ENCODE results near the gene ACER3.
"Not testable (repeated sequence)": the region's sequence is repeated elsewhere in the genome, so short reads cannot be mapped to it uniquely, and the experiment has no call there.

The ACER3 gene

DNA sequence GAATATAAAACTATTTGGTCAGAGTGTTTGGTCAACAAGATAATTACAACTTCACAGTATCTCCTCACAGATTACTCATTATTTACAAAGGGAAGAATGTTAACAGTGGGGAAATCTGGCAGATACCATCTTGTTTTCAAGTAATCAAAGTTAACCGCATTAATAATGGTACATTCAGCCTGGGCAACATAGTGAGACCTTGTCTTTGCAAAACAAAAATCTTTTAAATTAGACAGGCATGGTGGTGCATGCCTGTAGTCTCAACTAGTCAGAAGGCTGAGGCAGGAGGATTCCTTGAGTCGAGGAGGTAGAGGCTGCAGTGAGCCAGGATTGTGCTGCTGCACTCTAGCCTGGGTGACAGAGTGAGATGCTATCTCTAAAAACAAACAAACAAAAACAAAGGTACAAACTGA lies 78.5 kb downstream of the ACER3 start:
- no peak for DNase-seq

DNA sequence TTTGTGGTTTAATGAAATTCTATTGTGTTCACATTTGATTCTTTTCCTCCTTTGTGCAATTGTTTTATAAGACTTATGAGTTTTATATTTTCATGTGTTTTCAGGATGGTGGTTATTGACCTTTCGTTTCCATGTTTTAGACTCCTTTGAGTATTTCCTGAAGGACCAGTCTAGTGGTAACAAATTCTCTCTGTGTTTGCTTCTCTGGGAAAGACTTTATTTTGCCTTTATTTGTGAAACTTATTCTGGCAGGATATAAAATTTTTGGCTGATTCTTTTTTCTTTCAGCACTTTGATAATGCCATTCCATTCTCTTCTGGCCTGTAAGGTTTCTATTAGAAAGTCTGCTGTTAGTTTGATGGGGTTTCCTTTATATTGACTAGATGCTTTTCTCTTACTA lies 83.5 kb downstream of the ACER3 start:
- DNase-seq: no peak

DNA sequence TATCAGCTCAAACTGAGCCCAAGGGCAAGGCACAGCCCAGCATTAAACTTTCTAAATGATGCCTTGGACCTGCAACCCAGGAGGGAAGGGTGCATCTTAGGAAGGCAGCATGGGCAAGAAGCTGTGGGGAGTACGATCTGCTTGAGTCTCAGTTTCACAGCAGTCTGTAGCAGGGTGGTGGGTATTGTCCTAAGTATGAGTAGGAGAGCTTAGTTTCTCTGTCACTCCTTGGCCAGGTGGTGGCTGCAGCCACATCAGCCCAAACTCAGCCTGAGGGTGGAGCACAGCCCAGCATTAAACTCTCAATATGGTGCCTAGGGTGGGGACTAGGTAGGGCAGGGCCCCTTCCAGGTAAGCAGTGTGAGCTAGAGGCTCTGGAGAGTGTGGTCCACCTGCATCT lies 85.5 kb downstream of the ACER3 start:
- no peak for DNase-seq

DNA sequence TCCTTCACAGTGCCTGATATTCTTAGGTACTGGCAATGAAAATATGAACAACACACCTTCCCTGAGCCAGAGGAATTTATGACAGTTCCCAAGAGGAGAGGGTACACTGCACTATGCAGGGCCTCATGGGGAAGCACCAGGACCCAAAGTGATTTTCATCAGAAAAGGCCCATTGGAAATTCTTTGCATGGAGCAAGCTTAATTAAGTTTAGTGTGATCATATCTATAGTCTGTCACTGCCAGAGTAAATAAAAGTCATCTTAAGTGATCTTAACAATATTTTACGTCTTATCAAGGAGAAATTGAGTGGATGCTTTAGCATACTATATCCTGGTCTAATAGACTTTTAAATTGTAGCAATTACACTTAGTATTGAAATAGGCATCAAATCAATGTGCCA lies 86.5 kb downstream of the ACER3 start:
- no peak for DNase-seq

DNA sequence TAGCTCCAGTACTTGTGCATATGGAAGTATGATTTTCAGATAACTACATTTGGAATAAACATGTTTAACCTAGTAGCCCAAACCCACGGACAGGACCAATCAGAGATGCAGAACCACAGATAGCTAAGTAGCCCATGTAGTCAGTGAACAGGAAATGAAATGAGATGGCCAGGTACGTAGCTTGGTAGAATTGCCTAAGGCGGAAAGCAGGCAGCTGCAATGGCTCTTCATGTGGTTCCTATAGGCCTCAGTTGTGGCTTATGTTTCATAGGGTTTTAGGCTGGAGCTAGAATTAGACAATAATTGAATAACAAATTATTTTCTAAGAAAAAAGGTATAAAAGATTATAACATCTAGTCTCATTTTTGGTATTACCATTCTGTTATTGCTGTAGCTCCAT lies 87.1 kb downstream of the ACER3 start:
- no peak for DNase-seq

DNA sequence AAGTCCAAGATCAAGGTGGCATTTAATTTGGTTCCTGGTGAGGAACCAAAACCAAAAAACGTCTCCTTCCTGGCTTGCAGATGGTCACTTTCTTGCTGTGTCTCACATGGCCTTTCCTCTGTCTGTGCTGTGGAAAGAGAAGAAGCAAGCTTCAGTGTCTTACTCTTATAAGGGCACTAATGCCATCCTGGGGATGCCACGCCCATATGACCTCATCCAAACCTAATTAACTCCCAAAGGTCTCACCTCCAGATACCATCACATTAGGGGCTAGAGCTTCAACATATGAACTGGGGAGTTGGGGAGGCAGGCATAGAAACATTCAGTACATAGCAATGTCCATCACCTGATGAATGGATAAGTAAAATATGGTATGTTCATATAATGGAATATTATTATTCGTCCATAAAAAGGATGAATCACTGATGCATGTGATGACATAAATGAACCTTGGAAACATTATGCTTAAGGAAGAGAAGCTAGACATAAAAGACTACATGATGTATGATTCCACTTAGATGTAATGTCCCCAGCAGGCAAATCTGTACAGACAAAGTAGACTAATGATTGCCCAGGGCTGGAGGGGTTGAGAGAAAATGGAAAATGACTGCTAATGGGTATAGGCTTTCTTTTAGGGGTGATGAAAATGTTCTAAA lies 94.9 kb downstream of the ACER3 start:
- no peak for DNase-seq

DNA sequence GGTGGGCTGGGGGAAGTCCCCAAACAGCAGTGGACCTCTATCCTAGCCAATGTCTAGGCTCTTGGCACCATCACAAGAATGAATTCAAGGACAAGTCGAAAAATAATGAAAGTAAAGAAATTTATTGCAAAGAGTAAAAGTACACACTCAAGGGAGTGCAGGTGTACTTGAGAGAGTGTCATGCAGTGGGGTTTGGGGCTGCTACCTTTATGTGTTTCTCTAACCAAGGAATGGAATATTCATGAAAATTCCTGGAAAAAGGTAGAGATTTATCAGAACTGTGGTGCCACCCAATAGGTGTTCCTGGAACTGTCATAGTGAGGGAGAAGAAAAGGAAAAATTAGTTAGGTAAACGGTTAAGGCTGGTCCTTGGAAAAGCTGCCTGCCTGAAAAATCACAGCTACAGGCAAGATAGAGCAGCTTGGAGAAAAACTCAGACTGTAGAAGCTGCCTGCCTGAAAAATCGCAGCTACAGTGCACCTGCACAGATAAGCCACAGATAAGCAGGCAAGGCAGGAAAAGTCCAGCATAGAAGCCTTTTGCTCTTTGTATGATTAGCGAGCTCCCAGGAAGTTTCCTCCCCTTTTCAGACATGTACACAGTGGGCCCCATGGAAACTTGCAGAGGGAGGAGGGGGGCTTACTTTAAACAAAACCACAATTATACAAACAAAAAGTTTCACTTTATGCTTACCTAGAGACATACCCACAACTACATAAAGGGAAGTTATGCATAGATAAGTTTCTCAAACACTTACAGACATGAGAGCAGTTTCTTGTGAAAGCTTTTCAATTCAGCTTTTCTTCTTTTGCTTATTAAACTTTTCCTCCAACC lies 102.1 kb downstream of the ACER3 start:
- no peak for DNase-seq

DNA sequence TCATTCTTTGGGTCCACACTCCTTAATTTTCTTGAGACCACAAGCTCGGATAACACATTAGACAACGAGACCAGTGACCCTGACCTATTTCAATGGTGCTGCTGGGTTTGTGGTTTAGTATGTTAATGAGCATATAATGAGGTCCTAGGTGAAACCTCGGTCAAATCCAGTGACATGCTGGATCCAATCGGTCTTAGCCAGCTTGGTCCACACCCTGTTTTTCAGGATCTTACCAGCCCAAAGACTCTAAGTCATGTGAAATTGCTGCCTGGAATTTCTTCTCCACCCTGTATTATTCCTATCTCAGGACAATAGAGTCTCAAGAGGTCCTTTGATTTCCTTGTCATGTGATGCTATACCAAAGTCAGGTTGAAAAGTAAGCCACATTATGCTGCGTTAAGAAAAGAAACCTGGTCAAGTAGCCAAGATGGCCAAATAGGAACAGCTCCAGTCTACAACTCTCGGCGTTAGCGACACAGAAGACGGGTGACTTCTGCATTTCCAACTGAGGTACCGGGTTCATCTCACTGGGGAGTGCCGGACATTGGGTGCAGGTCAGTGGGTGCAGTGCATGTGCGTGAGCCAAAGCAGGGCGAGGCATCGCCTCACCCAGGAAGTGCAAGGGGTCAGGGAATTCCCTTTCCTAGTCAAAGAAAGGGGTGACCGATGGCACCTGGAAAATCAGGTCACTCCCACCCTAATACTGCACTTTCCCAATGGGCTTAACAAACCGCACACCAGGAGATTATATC lies 102.9 kb downstream of the ACER3 start:
- DNase-seq: not testable (repeated sequence)

DNA sequence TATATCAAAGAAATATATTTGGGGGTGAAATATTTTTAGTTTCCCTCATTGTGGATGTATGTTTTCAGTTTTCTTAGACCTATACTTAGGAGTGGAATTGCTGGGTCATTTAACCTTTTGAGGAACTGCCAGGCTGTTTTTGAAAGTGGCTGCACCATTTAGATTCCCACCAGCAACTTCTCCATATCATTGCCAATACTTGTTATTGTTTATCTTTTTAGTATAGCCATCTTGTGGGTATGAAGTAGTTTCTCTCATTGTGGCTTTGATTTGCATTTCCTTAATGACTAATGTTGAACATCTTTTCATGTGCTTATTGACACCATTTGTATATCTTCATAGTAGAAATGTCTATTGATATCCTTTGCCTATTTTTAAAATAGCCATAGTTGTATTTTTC lies 111.3 kb downstream of the ACER3 start:
- DNase-seq: no peak

DNA sequence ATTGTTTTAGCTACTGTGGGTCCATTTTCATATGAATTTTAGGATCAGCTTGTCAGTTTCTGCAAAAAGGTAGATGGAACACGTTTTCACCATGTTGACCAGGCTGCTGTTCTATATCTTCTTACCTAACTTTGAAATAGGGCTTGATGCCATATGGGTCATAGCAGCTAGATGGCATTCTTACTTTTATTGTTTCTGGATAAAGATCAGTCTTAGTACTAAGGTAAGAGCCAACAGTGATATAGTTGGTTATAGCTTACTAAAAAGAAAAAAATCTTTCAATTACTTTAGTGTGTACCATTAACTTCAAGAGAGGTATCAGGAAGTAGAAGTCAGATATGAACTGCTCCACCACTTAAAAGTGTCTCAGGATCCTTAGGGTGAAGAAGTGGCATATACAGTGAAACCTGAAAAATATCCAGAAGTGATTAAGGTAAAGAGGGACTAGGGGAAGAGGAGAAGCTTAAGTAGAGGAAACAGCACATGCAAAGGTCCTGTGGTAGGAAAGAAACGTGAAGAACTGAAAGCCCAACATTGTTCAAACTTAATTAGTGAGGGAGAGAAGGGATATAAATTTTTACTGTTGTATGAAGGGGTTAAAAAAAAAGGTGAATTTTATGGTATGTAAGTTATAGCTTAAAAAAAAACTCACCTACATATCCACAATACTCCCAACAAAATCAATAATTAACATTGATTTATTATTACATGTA lies 113.6 kb downstream of the ACER3 start:
- no peak for DNase-seq

DNA sequence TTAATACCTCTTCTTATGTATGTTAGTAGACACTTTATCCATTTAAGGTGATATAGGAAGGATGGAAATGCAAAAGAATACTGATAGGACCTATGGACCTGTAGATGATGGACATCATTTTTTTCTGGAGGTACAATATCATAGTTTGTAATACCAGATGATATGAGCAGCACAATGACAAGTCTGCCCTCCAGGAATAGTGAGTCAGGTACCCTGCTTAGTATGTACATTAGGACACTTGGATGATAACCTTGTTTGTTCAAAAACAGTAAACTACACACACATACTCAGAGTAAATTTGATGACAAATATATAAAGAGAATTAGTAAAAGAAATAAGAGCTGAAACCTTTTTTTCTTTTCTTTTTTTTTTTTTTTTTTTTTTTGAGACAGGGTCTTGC lies 114.8 kb downstream of the ACER3 start:
- DNase-seq: no peak

DNA sequence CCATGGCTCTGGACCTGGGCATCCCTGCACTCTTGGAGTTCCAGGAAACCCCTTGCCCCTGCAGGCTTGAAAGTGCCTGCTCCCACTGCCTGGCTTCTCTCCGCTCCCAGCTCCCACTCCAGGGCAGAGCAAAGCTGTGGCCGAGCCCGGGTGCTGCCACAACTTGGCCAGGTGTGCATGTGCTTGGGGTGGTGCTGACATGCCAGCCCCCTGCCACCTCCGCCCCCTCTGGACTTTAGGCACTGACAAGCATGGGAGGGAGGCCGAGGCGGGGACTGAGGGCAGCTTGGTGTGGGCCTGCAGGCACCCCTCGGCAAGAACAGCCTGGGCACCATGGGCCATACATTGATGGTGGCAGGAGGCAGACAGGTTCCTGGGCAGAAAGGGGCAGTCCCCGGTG lies 117.1 kb downstream of the ACER3 start:
- no peak for DNase-seq

DNA sequence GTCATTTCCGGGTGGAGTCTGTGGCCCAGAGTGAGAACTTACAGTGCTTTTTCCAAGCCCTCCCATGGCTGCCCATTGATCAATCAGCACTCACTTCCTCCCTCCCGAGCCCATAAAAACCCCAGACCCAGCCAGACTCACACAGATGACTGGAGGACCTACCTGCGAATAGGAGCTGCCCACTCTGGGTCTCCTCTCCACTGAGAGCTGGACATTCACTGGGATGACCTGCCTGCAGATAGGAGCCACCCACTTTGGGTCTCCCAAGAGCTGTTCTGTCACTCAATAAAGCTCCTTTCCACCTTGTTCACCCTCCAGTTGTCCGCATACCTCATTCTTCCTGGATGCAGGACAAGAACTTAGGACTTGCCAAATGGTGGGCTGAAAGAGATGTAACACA lies 117.5 kb downstream of the ACER3 start:
- DNase-seq: no peak

DNA sequence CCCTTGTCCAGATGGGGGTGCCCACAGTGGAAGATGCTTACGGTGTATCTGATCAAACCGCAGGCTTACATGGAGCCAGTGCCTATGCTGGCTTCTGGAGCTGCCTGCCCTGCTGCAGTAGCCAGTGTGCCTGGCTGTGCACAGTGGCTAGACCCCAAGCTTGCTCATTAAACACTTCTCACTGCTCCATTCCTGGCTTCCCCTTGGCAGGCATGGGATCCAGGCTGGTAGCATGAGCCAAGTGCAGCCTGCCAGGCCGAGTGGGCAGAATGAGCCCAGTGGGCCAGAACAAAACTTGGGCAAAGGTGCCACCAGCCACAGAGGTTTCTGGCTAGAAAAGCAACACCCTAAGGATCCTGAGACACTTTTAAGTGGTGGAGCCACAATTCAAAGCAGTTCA lies 118.1 kb downstream of the ACER3 start:
- no peak for DNase-seq

DNA sequence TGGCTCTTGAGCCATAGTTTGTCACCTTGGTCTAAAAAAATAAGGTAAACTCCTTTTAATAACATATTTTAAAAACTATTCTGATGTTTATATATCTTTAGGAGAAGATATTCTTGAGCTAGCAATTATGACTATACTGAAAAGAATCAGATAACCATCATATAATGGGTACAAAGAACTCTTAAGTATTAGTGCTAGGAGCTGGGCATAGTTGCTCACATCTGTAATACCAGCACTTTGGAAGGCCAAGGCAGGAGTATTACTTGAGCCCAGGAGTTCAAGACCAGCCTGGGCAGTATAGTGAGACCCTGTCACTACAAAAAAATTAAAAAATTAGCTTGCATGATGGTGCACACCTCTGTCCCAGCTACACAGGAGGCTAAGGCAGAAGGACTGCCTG lies 119.5 kb downstream of the ACER3 start:
- no peak for DNase-seq

DNA sequence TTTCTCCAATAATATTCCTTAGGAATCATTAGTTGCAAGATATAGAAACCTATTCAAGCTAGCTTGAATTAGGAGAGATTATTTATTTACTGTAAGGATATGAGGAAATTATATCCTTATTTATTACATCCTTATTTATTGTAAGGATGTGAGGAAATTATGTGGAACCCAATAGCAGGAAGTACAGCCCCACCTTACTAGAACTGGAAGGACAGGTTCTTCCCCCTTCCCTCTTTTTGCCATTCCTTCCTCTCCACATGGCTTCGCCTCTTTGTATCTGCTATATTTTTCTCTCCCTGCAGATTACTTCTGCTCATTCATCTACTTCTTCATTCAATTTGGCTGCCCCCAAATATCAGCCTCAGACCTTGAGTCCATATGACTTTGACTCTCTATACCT lies 124.0 kb downstream of the ACER3 start:
- DNase-seq: no peak

DNA sequence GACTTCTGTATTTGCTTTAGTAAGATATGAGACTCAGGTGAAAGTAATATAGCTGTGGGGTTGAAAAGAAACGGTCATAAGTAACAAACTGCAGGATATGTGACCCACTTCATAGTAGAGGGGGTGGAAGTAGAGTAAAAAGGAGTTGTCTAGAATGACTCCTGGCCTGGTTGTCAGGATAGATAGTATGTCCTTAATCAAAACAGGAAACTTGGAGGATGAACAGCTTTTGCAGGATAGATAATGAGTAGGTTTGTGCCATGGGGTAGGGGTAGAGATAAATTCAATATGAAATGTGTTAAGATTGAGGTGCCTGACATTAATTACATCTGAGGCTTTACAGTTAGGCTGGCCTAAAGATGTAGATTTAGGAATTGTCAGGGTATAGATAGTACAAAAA lies 126.5 kb downstream of the ACER3 start:
- no peak for DNase-seq

DNA sequence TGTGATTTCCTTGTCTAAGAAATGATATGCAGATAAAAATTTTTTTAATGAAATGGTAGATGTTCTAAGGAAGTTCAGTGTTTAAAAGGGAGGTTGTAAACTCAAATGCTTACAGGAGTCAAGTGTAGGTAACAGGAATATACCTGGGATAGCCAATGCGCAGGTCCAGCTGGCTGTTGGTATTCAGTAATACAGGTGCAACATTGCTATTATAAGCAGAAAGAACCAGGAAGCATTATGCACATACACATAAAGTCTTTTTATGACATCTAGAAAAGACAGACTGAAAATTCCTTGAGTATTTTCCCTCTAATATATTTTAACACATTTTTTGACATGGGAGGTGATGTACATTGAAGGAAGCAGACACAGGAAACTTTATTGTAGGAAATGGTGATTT lies 129.9 kb downstream of the ACER3 start:
- no peak for DNase-seq

DNA sequence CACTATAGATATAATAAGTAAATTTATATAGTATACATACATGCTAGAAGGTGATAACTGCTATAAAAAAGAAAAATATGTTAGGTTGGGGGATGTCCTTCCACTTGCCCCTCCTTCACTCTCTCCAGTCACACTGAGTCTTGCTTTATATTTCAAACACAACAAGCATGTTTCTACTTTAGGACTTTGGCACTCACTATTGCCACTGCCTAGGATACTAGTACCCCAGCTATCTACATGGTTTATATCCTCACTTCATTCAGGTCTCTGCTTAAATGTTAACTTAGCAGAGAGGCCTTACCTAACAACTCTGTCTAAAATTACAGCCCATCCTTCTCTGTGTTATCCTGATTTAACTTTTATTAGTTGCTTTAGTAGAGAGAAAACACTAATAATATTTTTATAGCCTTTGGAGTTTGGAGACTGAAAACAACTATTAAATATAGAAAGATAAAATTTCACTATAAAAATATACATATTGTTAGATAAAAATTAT lies 134.4 kb downstream of the ACER3 start:
- DNase-seq: no peak

DNA sequence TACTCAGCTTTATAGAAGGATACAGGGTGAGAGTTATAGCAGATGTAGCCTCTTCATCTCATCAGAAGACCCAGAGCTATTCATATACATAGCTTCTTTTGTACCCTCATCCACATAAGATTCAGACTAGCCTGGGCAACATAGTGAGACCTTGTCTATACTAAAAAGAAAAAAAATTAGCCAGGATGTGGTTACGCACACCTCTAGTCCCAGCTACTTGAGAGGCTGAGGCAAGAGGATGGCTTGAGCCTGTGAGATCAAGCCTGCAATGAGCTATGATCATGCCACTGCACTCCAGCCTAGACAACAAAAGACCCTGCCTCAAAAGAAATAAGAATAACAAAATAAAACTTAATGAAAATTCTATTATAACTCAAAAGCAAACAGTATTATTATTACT lies 136.8 kb downstream of the ACER3 start:
- DNase-seq: no peak

DNA sequence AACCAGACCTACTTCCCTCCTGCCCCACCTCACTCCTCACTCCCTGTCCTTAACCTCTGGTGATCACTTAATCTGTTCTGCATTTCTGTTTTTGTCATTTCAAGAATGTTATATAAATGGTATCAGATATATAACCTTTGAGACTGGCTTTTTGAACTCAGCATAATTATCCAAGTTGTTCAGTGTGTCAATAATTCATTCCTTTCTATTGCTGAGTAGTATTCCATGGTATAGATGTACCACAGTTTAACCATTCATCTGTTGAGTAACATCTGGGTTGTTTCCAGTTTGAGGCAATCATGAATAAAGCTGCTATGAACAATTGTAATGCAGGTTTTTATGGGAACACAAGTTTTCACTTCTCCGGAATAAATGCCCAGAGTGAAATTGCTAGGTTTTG lies 138.9 kb downstream of the ACER3 start:
- no peak for DNase-seq

DNA sequence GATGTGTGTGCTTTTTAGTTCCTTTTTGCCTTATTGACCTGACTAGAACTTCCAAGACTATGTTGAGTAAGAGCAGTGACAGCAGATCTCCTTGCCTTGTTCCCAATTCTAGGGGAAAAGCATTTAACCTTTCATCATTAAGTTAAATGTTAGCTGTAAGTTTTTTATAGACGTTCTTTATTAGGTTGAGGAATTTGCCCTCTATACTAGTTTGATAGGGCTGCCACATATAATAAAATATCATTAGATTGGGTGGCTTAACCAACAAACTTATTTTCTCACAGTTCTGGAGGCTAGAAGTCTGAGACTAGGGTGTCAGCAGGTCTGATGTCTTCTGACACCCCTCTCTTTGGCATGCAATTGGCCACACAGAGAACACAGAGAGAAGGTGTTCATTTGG lies 140.9 kb downstream of the ACER3 start:
- no peak for DNase-seq

DNA sequence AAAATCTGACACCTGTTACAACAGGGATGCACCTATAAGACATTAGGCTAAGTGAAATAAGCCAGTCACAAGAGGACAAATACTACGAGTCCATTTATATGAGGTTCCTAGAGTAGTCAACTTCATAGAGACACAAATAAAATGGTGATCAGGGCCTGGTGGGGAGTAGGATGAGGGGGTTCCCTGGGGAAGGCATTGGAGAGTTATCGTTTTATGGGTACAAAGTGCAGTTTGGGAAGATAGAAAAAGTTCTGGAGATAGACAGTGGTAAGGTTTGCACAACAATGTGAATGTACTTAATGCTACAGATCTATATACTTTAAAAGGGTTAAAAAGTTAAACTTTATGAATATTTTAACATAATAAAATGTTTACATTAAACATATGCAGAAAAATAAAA lies 142.1 kb downstream of the ACER3 start:
- no peak for DNase-seq

Measured in CD4-positive, alpha-beta T cell treated with Interleukin-15 for 1 hour (primary cell).